PC-3 (cell line): ENCODE measurements around the gene NCF4.

ENCODE experiments used
- EZH2 ChIP-seq: fragments of 300-600 bp; sonication (generic); IDR thresholded peaks from one replicate; pipeline ENCODE4 v1.6.1; 2017; ENCODE audit warnings: antibody characterized with exemption, mild to moderate bottlenecking, low read length; ENCODE audit not compliant: unreplicated experiment
- EZH2phosphoT487 ChIP-seq: fragments of 300-600 bp; sonication (generic); IDR thresholded peaks from 2 replicates; pipeline ENCODE4 v1.6.1; 2018; ENCODE audit warnings: mild to moderate bottlenecking, antibody characterized with exemption, low read length, borderline replicate concordance
- TF ChIP-seq, protein P1 (sequence below): fragments of 300-600 bp; sonication (generic); conservative IDR thresholded peaks from 2 replicates; pipeline ENCODE4 v1.5.1; 2017; ENCODE audit warnings: antibody characterized with exemption, low read depth, mild to moderate bottlenecking, low read length

DNA sequence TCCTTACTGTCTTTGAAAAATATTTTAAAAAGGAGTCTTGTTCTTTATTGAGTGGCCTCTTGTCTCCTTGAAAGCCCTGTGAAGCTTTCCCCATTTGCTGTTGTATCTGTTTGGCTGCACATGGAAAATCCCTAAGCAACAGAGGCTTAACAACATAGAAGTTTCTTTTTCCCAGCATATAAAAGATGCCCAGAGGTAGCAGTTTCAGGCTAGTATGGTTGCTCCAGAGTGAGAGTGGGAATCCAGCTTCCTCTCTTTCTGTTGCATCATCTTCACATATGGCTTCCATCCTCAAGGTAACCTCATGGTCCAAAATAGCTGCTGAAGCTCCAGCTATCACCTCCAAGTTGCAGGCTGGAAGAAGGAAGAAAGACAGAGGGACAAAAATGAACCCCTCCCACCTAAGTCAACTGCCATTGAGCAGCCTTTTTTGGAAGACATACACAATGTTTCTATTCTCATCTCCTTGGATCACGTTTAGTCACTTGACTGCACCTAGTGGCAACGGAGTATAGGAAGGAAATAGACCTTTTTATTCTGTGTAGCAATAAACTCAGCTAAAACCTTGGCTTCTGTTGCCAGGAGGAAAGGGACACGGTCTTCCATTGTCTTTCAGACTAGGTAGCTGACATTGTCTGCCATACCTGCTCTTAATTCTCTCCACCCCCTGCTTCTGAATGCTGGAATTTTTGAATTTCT, 57.9 kb downstream of the NCF4 start:
- TF ChIP-seq, protein P1, sequence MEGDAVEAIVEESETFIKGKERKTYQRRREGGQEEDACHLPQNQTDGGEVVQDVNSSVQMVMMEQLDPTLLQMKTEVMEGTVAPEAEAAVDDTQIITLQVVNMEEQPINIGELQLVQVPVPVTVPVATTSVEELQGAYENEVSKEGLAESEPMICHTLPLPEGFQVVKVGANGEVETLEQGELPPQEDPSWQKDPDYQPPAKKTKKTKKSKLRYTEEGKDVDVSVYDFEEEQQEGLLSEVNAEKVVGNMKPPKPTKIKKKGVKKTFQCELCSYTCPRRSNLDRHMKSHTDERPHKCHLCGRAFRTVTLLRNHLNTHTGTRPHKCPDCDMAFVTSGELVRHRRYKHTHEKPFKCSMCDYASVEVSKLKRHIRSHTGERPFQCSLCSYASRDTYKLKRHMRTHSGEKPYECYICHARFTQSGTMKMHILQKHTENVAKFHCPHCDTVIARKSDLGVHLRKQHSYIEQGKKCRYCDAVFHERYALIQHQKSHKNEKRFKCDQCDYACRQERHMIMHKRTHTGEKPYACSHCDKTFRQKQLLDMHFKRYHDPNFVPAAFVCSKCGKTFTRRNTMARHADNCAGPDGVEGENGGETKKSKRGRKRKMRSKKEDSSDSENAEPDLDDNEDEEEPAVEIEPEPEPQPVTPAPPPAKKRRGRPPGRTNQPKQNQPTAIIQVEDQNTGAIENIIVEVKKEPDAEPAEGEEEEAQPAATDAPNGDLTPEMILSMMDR: 0 out of 2 replicates have a peak, but pooled peaks have one; percentile 10
- no peak for TF ChIP-seq EZH2
- TF ChIP-seq EZH2phosphoT487: no peak
